GM18861 (cell line): ENCODE measurements around the gene NCAM1.

Experiments
- ATAC-seq: cut with Tn5 transposase; IDR thresholded peaks from one replicate; pipeline ENCODE4 v1.9.1; 2021; ENCODE audit not compliant: unreplicated experiment

The NCAM1 gene

GRCh38 chr11:113195728-113196127 lies 234.5 kb downstream of the NCAM1 start:
- ATAC-seq = no peak

GRCh38 chr11:113197446-113197845 lies 236.2 kb downstream of the NCAM1 start:
- no peak for ATAC-seq

GRCh38 chr11:113198972-113199661 lies 237.9 kb downstream of the NCAM1 start:
- no peak for ATAC-seq

GRCh38 chr11:113199866-113200265 lies 238.6 kb downstream of the NCAM1 start:
- no peak for ATAC-seq

- ATAC-seq = no peak
These were observed 240.0 kb downstream of the NCAM1 start for GRCh38 chr11:113201054-113201818.

- ATAC-seq = no peak
These were observed 241.2 kb downstream of the NCAM1 start for GRCh38 chr11:113202431-113202830.

- ATAC-seq = no peak
These were observed 242.0 kb downstream of the NCAM1 start for GRCh38 chr11:113203141-113203753.

GRCh38 chr11:113204280-113204679 lies 243.1 kb downstream of the NCAM1 start:
- ATAC-seq = no peak

GRCh38 chr11:113213549-113213948 lies 252.3 kb downstream of the NCAM1 start:
- ATAC-seq = no peak

GRCh38 chr11:113222241-113222640 lies 261.0 kb downstream of the NCAM1 start:
- ATAC-seq = no peak

GRCh38 chr11:113234888-113235287 lies 273.7 kb downstream of the NCAM1 start:
- ATAC-seq = no peak

- ATAC-seq = no peak
These were observed 276.0 kb downstream of the NCAM1 start for GRCh38 chr11:113237261-113237660.

- ATAC-seq = no peak
These were observed 277.5 kb downstream of the NCAM1 start for GRCh38 chr11:113238721-113239120.

- no peak for ATAC-seq
These were observed 279.2 kb downstream of the NCAM1 start for GRCh38 chr11:113240389-113240788.

- no peak for ATAC-seq
These were observed 279.8 kb downstream of the NCAM1 start for GRCh38 chr11:113240790-113241635.

- ATAC-seq = no peak
These were observed 280.4 kb downstream of the NCAM1 start for GRCh38 chr11:113241636-113242054.

- ATAC-seq = no peak
These were observed 280.8 kb downstream of the NCAM1 start for GRCh38 chr11:113242060-113242459.

- ATAC-seq = no peak
These were observed 281.7 kb downstream of the NCAM1 start for GRCh38 chr11:113242767-113243397.

GRCh38 chr11:113243696-113244095 lies 282.5 kb downstream of the NCAM1 start:
- no peak for ATAC-seq

GRCh38 chr11:113245216-113245615 lies 284.0 kb downstream of the NCAM1 start:
- no peak for ATAC-seq

GRCh38 chr11:113247221-113247620 lies 286.0 kb downstream of the NCAM1 start:
- ATAC-seq = no peak
